H1 (cell line): ENCODE data around the gene FGF14. TPM values are rescaled to one million over a fixed set of nuclear protein-coding genes. Genes with fewer than 3 reads are reported as not detected.

Experiments
- CTCF ChIA-PET: fragments of 300-600 bp; sonication (Branson Sonifier 250); formaldehyde crosslinking; loops from one replicate; lab custom pipeline; 2021; ENCODE audit not compliant: partially characterized antibody; lab: Charles Lee
- POLR2A ChIA-PET: fragments of 300-600 bp; sonication (Branson Sonifier 250); formaldehyde crosslinking; loops from one replicate; lab custom pipeline; 2021; ENCODE audit warnings: inconsistent platforms; ENCODE audit not compliant: partially characterized antibody; lab: Charles Lee
- DNase-seq, 2 experiments: peaks; one replicate each; pipeline versions ENCODE4 v3.0.0 to v3.0.0-alpha.2; 2010 to 2022; ENCODE audit warnings: low spot score in 2 of 2, low read depth in 1 of 2, mixed read lengths in 1 of 2
- FAIRE-seq: peaks from 2 replicates; lab custom pipeline; 2011; peaks lifted over from hg19 to GRCh38; lab: Jason Lieb, UNC
- H2AFZ ChIP-seq: 2 replicates; pipeline ENCODE4 v1.8.1; 2012; ENCODE audit warnings: low read length, inconsistent platforms
- H2AK5ac ChIP-seq: 2 replicates; pipeline ENCODE4 v1.6.1; 2013; ENCODE audit warnings: low read depth, low read length
- H2BK120ac ChIP-seq: replicated peaks from 2 replicates; pipeline ENCODE3; 2013; ENCODE audit warnings: low read depth, low read length, inconsistent platforms
- H2BK12ac ChIP-seq: 2 replicates; pipeline ENCODE4 v1.6.1; 2013; ENCODE audit warnings: low read depth, low read length
- H2BK15ac ChIP-seq: 2 replicates; pipeline ENCODE4 v1.6.1; 2013; ENCODE audit warnings: low read length
- H2BK20ac ChIP-seq: 2 replicates; pipeline ENCODE4 v1.6.1; 2013; ENCODE audit warnings: low read length
- H2BK5ac ChIP-seq: 2 replicates; pipeline ENCODE4 v1.6.1; 2013; ENCODE audit warnings: low read depth, low read length
- H3K14ac ChIP-seq: 2 replicates; pipeline ENCODE4 v1.6.1; 2013; ENCODE audit warnings: inconsistent platforms; ENCODE audit not compliant: insufficient read length
- H3K18ac ChIP-seq: 2 replicates; pipeline ENCODE4 v1.6.1; 2013; ENCODE audit warnings: low read length; ENCODE audit errors: extremely low read depth
- H3K23ac ChIP-seq: 2 replicates; pipeline ENCODE4 v1.6.1; 2013; ENCODE audit warnings: inconsistent platforms; ENCODE audit not compliant: insufficient read length
- H3K23me2 ChIP-seq: 2 replicates; pipeline ENCODE4 v1.6.1; 2013; ENCODE audit warnings: low read depth, low read length
- H3K27ac ChIP-seq: 2 replicates; pipeline ENCODE4 v1.6.1; 2011; ENCODE audit warnings: low read depth, low read length, inconsistent platforms
- H3K27me3 ChIP-seq, 4 experiments: replicated peaks in 1 of 4; 1 replicate in 1 of 4; 2 replicates in 3 of 4; pipeline versions ENCODE4 v1.6.1 to v1.8.1; 2011 to 2013; ENCODE audit warnings: low read length in 3 of 4, mild to moderate bottlenecking in 3 of 4, inconsistent platforms in 2 of 4, mixed read lengths in 2 of 4, moderate library complexity in 1 of 4; ENCODE audit not compliant: control insufficient read depth in 3 of 4, insufficient read depth in 3 of 4; ENCODE audit errors: extremely low read depth in 1 of 4
- H3K36me3 ChIP-seq, 4 experiments: 2 replicates each; pipeline versions ENCODE4 v1.6.1 to v1.8.1; 2011 to 2013; ENCODE audit warnings: mild to moderate bottlenecking in 4 of 4, low read length in 3 of 4, moderate library complexity in 2 of 4, control low read depth in 1 of 4, inconsistent platforms in 1 of 4; ENCODE audit not compliant: insufficient read depth in 4 of 4, control insufficient read depth in 2 of 4
- H3K4ac ChIP-seq: replicated peaks from 2 replicates; pipeline ENCODE3; 2013; ENCODE audit warnings: low read length, low read depth, mixed read lengths, inconsistent platforms; ENCODE audit not compliant: insufficient read length
- H3K4me1 ChIP-seq, 4 experiments: replicated peaks in 1 of 4; 1 replicate in 1 of 4; 2 replicates in 3 of 4; pipeline versions ENCODE4 v1.6.1 to v1.8.1; 2011 to 2013; ENCODE audit warnings: low read length in 3 of 4, inconsistent platforms in 2 of 4, mixed read lengths in 1 of 4; ENCODE audit not compliant: insufficient read depth in 4 of 4, control insufficient read depth in 3 of 4
- H3K4me2 ChIP-seq, 2 experiments: 2 replicates each; pipeline versions ENCODE4 v1.6.1 to v1.8.1; 2011 to 2013; ENCODE audit warnings: low read depth in 2 of 2, low read length in 2 of 2, control low read depth in 1 of 2, inconsistent platforms in 1 of 2, mild to moderate bottlenecking in 1 of 2; ENCODE audit not compliant: insufficient read depth in 1 of 2
- H3K4me3 ChIP-seq, 4 experiments: fragments of 200-600, 300-600 bp in 1 of 4; sonication (generic), shearing (Covaris generic), sonication (Bioruptor Twin) in 1 of 4; 2 replicates each; pipeline versions ENCODE4 v1.5.1 to v1.8.1; 2011 to 2016; ENCODE audit warnings: low read length in 4 of 4, low read depth in 3 of 4, control low read depth in 2 of 4, inconsistent platforms in 2 of 4, mild to moderate bottlenecking in 2 of 4, mixed read lengths in 1 of 4, moderate library complexity in 1 of 4; ENCODE audit not compliant: insufficient read depth in 2 of 4; ENCODE audit errors: extremely low read depth in 1 of 4
- H3K56ac ChIP-seq: replicated peaks from 2 replicates; pipeline ENCODE3; 2013; ENCODE audit warnings: low read depth, mild to moderate bottlenecking, mixed read lengths, low read length, inconsistent platforms; ENCODE audit not compliant: insufficient read length
- H3K79me1 ChIP-seq: 2 replicates; pipeline ENCODE4 v1.6.1; 2013; ENCODE audit warnings: low read depth, low read length, control low read depth
- H3K79me2 ChIP-seq, 2 experiments: 2 replicates each; pipeline versions ENCODE4 v1.6.1 to v1.8.1; 2012 to 2013; ENCODE audit warnings: low read length in 2 of 2, mild to moderate bottlenecking in 2 of 2, inconsistent platforms in 1 of 2; ENCODE audit not compliant: insufficient read depth in 2 of 2, control insufficient read depth in 1 of 2
- H3K9ac ChIP-seq, 4 experiments: replicated peaks in 1 of 4; 1 replicate in 1 of 4; 2 replicates in 3 of 4; pipeline versions ENCODE4 v1.6.1 to v1.8.1; 2011 to 2013; ENCODE audit warnings: low read depth in 3 of 4, low read length in 3 of 4, control low read depth in 2 of 4, mild to moderate bottlenecking in 2 of 4, moderate library complexity in 2 of 4, inconsistent platforms in 1 of 4; ENCODE audit errors: extremely low read depth in 1 of 4
- H3K9me3 ChIP-seq, 2 experiments: 2 replicates each; pipeline versions ENCODE4 v1.6.1 to v1.8.1; 2012 to 2013; ENCODE audit warnings: mild to moderate bottlenecking in 2 of 2, moderate library complexity in 2 of 2, control low read depth in 1 of 2, inconsistent platforms in 1 of 2, low read depth in 1 of 2, low read length in 1 of 2, mixed read lengths in 1 of 2; ENCODE audit not compliant: insufficient read depth in 2 of 2
- H4K20me1 ChIP-seq, 2 experiments: replicated peaks in 1 of 2; 2 replicates each; pipeline versions ENCODE3 to v1.8.1; 2011 to 2013; ENCODE audit warnings: inconsistent platforms in 2 of 2, low read length in 2 of 2, mild to moderate bottlenecking in 1 of 2; ENCODE audit not compliant: insufficient read depth in 2 of 2, control insufficient read depth in 1 of 2
- H4K5ac ChIP-seq: 2 replicates; pipeline ENCODE4 v1.6.1; 2013; ENCODE audit warnings: low read length, low read depth, mixed read lengths, inconsistent platforms; ENCODE audit not compliant: insufficient read length
- H4K8ac ChIP-seq: 2 replicates; pipeline ENCODE4 v1.8.0; 2013; ENCODE audit warnings: mild to moderate bottlenecking, moderate library complexity, low read length, inconsistent platforms; ENCODE audit not compliant: insufficient read depth; ENCODE audit errors: extremely low read depth
- H4K91ac ChIP-seq: replicated peaks from 2 replicates; pipeline ENCODE3; 2013; ENCODE audit warnings: low read length, mixed read lengths, inconsistent platforms; ENCODE audit not compliant: insufficient read length
- GABPA ChIP-seq: IDR thresholded peaks from 2 replicates; pipeline ENCODE4 v1.6.1; 2011; ENCODE audit warnings: mild to moderate bottlenecking, low read length, moderate library complexity, borderline replicate concordance; ENCODE audit not compliant: insufficient read depth
- POU5F1 ChIP-seq: IDR thresholded peaks from 2 replicates; pipeline ENCODE4 v1.6.1; 2011; ENCODE audit warnings: low read depth, mild to moderate bottlenecking, low read length, moderate library complexity
- WGBS, 2 experiments: shearing (Covaris generic) in 1 of 2; methylation state at CpG; one replicate each; pipeline versions ENCODE4 v1.1.6 to v1.1.7; 2013 to 2015; ENCODE audit warnings: low lambda C conversion rate in 2 of 2, mixed read lengths in 2 of 2, inconsistent platforms in 1 of 2, low coverage in 1 of 2, missing lambda C conversion rate in 1 of 2; ENCODE audit not compliant: insufficient replicate concordance in 2 of 2, insufficient coverage in 1 of 2, insufficient read length in 1 of 2; ENCODE audit errors: extremely low coverage in 1 of 2, missing lambda C conversion rate in 1 of 2; 5-methylcytosine and 5-hydroxymethylcytosine counted together
- polyA plus RNA-seq, 7 experiments: library from polyadenylated mRNA; depleted of rRNA in 3 of 7; stranded (reverse) in 5 of 7; unstranded in 2 of 7; fragments of >200 nt in 5 of 7; fragments of 200-250 nt in 2 of 7; gene quantifications; 1 replicate in 5 of 7; 2 replicates in 1 of 7; 4 replicates in 1 of 7; pipeline versions ENCODE4 v1.2.1 to v1.2.3, GENCODE V29; 2011 to 2013; ENCODE audit warnings: missing spikeins in 2 of 7, mixed read lengths in 2 of 7
- total RNA-seq: library from RNA; stranded (reverse); fragmentation: NEBNext Ultra II Directional; extraction: Animal tissue kit (Norgen Biotek cat#: 25700); gene quantifications from 2 replicates; pipeline ENCODE4 v1.2.1, GENCODE V29; 2021

Gene FGF14
- total and polyA plus RNA-seq, 2 of the 8 experiments (the other 6 are each of a cell fraction or from before 2014, with no cell fraction given), result 0.05 to 0.58 TPM

GRCh38 chr13:101931186-101931585, 470.7 kb downstream of the FGF14 start:
- Histone ChIP-seq H3K79me1 (no peaks in the 10 kb centered on the region), H4K91ac (no peak overlapping the region), H3K9me3 (no peaks in the 10 kb centered on the region), H3K27ac (no peak overlapping the region), H3K14ac (no peak overlapping the region), H2BK20ac (no peak overlapping the region), H3K23ac (no peak overlapping the region), H3K23me2 (no peaks in the 10 kb centered on the region; the same call in 1 of the 2 replicates), H4K8ac (no peak overlapping the region), H2AFZ (peak overlapping the region; percentile 38; the same call in 1 of the 2 replicates), H4K20me1 (no peaks in the 10 kb centered on the region), H3K9ac (no peak overlapping the region), H3K4ac (no peak overlapping the region), H3K4me2 (no peak overlapping the region), H3K4me1 (no peaks in the 10 kb centered on the region), H2BK12ac (no peak overlapping the region), H2AK5ac (no peak overlapping the region), H3K18ac (no peak overlapping the region), H2BK5ac (no peak overlapping the region), H4K5ac (no peak overlapping the region), H3K36me3 (no peaks in the 10 kb centered on the region), H3K79me2 (no peaks in the 10 kb centered on the region), H3K56ac (no peak overlapping the region), H3K4me3 (no peak overlapping the region), H2BK120ac (no peak overlapping the region), H3K27me3 (no peaks in the 10 kb centered on the region), H2BK15ac (no peak overlapping the region)
- POLR2A ChIA-PET, result no interaction called here
- FAIRE-seq (no peak), DNase-seq (no peak)
- CTCF ChIA-PET, result interaction anchor here (0.6 to 2.1 kb wide), 4 partner anchors 10 to 380 kb away, joined by 3 to 7 read pairs (median 3); no protein-coding TSS in a partner anchor
- TF ChIP-seq POU5F1 (no peak), GABPA (no peak)
- 77% methylated on average over 3 of the region's 3 CpGs; no CpG with 5 or more reads in 1 of the 2 experiments for WGBS, 2 experiments
